Fibroblast of lung (primary cell): ENCODE results near the gene RNF150.

Experiments
- CTCF ChIP-seq, 2 donors: IDR thresholded peaks in 1 of 2; conservative IDR thresholded peaks in 1 of 2; 1 replicate in 1 of 2; 2 replicates in 1 of 2; pipeline ENCODE4 v1.5.1; 2011 to 2012; ENCODE audit warnings: low read length in 2 of 2, control low read depth in 1 of 2, inconsistent platforms in 1 of 2, low read depth in 1 of 2, mild to moderate bottlenecking in 1 of 2
- EZH2 ChIP-seq: IDR thresholded peaks from 2 replicates; pipeline ENCODE4 v1.5.1; 2012; ENCODE audit warnings: low read length, control low read depth, mild to moderate bottlenecking; ENCODE audit errors: missing control alignments

GRCh38 chr4:141009931-141010330 lies 123.3 kb downstream of the RNF150 start:
- no peak for TF ChIP-seq CTCF (conservative IDR thresholded peaks at IDR 0.05 in 1 of 2, IDR thresholded peaks at IDR 0.05 in 1 of 2; ENCODE audit: low read depth in 1 of 2, low read length in 2 of 2)
- no peak for TF ChIP-seq EZH2
